ENCODE measurements around the gene COL27A1.

The COL27A1 gene

GRCh38 chr9:114341152-114341830 is 186.0 kb downstream of the COL27A1 start:
- Mint-ChIP-seq H3K27me3 (no peaks in the 10 kb centered on the region), H3K27ac (peak overlapping the region; percentile 66), H3K4me3 (no peak overlapping the region), H3K4me1 (peaks cover 19% of the 10 kb centered on the region), H3K36me3 (ENCODE audit: low read depth) (peaks cover 74% of the 10 kb centered on the region), H3K9me3 (no peaks in the 10 kb centered on the region)
- DNase-seq (no peak), ATAC-seq (no peak)

- Mint-ChIP-seq H3K4me1 (peaks cover 26% of the 10 kb centered on the region), H3K9me3 (no peaks in the 10 kb centered on the region), H3K4me3 (no peak overlapping the region), H3K36me3 (ENCODE audit: low read depth) (peaks cover 75% of the 10 kb centered on the region), H3K27me3 (no peaks in the 10 kb centered on the region), H3K27ac (peak overlapping the region; percentile 10)
- DNase-seq (no peak), ATAC-seq (no peak)
Measured at GRCh38 chr9:114341991-114342390, 186.7 kb downstream of the COL27A1 start.

- peaks cover 74% of the 10 kb centered on the region for H3K36me3 Mint-ChIP-seq (ENCODE audit: low read depth)
- no peak for ATAC-seq
Measured at GRCh38 chr9:114342755-114343440, 187.6 kb downstream of the COL27A1 start.

GRCh38 chr9:114343471-114344187 is 188.3 kb downstream of the COL27A1 start:
- ATAC-seq (no peak), DNase-seq (no peak)
- Mint-ChIP-seq H3K4me1 (peaks cover 41% of the 10 kb centered on the region), H3K27me3 (no peaks in the 10 kb centered on the region), H3K4me3 (no peak overlapping the region), H3K36me3 (ENCODE audit: low read depth) (peaks cover 78% of the 10 kb centered on the region), H3K27ac (peak overlapping the region; percentile 35), H3K9me3 (no peaks in the 10 kb centered on the region)

More at GRCh38 chr9:114342755-114343440, 187.6 kb downstream of the COL27A1 start:
- Mint-ChIP-seq H3K9me3 (no peaks in the 10 kb centered on the region), H3K27me3 (no peaks in the 10 kb centered on the region), H3K27ac (peak overlapping the region; percentile 23), H3K4me3 (no peak overlapping the region), H3K4me1 (peaks cover 34% of the 10 kb centered on the region)
- no peak for DNase-seq

GRCh38 chr9:114344188-114344566 is 188.8 kb downstream of the COL27A1 start:
- DNase-seq: no peak
- Mint-ChIP-seq H3K9me3 (no peaks in the 10 kb centered on the region), H3K36me3 (ENCODE audit: low read depth) (peaks cover 76% of the 10 kb centered on the region), H3K4me3 (no peak overlapping the region), H3K4me1 (peaks cover 42% of the 10 kb centered on the region), H3K27ac (peak overlapping the region; percentile 57), H3K27me3 (no peaks in the 10 kb centered on the region)
- no peak for ATAC-seq

- Mint-ChIP-seq H3K27me3 (no peaks in the 10 kb centered on the region), H3K4me1 (peaks cover 43% of the 10 kb centered on the region), H3K27ac (peak overlapping the region; percentile 57), H3K9me3 (no peaks in the 10 kb centered on the region), H3K4me3 (no peak overlapping the region), H3K36me3 (ENCODE audit: low read depth) (peaks cover 81% of the 10 kb centered on the region)
- DNase-seq (no peak), ATAC-seq (no peak)
Measured at GRCh38 chr9:114344692-114345091, 189.4 kb downstream of the COL27A1 start.

- Mint-ChIP-seq H3K4me3 (no peak overlapping the region), H3K4me1 (peaks cover 48% of the 10 kb centered on the region), H3K27me3 (no peaks in the 10 kb centered on the region), H3K36me3 (ENCODE audit: low read depth) (peaks cover 83% of the 10 kb centered on the region), H3K9me3 (no peaks in the 10 kb centered on the region), H3K27ac (peak overlapping the region; percentile 86)
- no peak for ATAC-seq
- DNase-seq: no peak
Measured at GRCh38 chr9:114345493-114346065, 190.2 kb downstream of the COL27A1 start.

- Mint-ChIP-seq H3K36me3 (ENCODE audit: low read depth) (peaks cover 83% of the 10 kb centered on the region), H3K4me1 (peaks cover 53% of the 10 kb centered on the region), H3K4me3 (no peak overlapping the region), H3K27me3 (no peaks in the 10 kb centered on the region), H3K27ac (peak overlapping the region; percentile 86), H3K9me3 (no peaks in the 10 kb centered on the region)
- ATAC-seq: no peak
- DNase-seq: no peak
Measured at GRCh38 chr9:114346146-114346545, 190.8 kb downstream of the COL27A1 start.

GRCh38 chr9:114347675-114348074 is 192.3 kb downstream of the COL27A1 start:
- H3K27me3 Mint-ChIP-seq: no peaks in the 10 kb centered on the region
- ATAC-seq (no peak), DNase-seq (no peak)
- peaks cover 80% of the 10 kb centered on the region for H3K36me3 Mint-ChIP-seq (ENCODE audit: low read depth)
- H3K9me3 Mint-ChIP-seq: no peaks in the 10 kb centered on the region
- peak overlapping the region; percentile 93 for H3K27ac Mint-ChIP-seq
- peaks cover 65% of the 10 kb centered on the region for H3K4me1 Mint-ChIP-seq
- no peak overlapping the region for H3K4me3 Mint-ChIP-seq

- peak overlapping the region; percentile 55 for H3K4me3 Mint-ChIP-seq
- DNase-seq (no peak), ATAC-seq (no peak)
- H3K9me3 Mint-ChIP-seq: no peaks in the 10 kb centered on the region
- H3K27me3 Mint-ChIP-seq: no peaks in the 10 kb centered on the region
- H3K27ac Mint-ChIP-seq: peak overlapping the region; percentile 93
- peaks cover 72% of the 10 kb centered on the region for H3K4me1 Mint-ChIP-seq
- H3K36me3 Mint-ChIP-seq (ENCODE audit: low read depth): peaks cover 80% of the 10 kb centered on the region
Measured at GRCh38 chr9:114348261-114348905, 193.0 kb downstream of the COL27A1 start.

- ATAC-seq (peak; percentile 96), DNase-seq (peak; percentile 93)
- Mint-ChIP-seq H3K27ac (peak overlapping the region; percentile 93), H3K4me3 (peak overlapping the region; percentile 55), H3K27me3 (no peaks in the 10 kb centered on the region), H3K36me3 (ENCODE audit: low read depth) (peaks cover 78% of the 10 kb centered on the region), H3K9me3 (no peaks in the 10 kb centered on the region), H3K4me1 (peaks cover 76% of the 10 kb centered on the region)
Measured at GRCh38 chr9:114348906-114349482, 193.7 kb downstream of the COL27A1 start.

- no peaks in the 10 kb centered on the region for H3K27me3 Mint-ChIP-seq
Measured at GRCh38 chr9:114349713-114350480, 194.6 kb downstream of the COL27A1 start.

GRCh38 chr9:114350636-114351401 is 195.5 kb downstream of the COL27A1 start:
- no peaks in the 10 kb centered on the region for H3K9me3 Mint-ChIP-seq
- peaks cover 71% of the 10 kb centered on the region for H3K36me3 Mint-ChIP-seq (ENCODE audit: low read depth)
- H3K27ac Mint-ChIP-seq: peak overlapping the region; percentile 93
- DNase-seq (no peak), ATAC-seq (no peak)
- peaks cover 77% of the 10 kb centered on the region for H3K4me1 Mint-ChIP-seq
- no peak overlapping the region for H3K4me3 Mint-ChIP-seq
- no peaks in the 10 kb centered on the region for H3K27me3 Mint-ChIP-seq

More at GRCh38 chr9:114349713-114350480, 194.6 kb downstream of the COL27A1 start:
- DNase-seq (no peak), ATAC-seq (no peak)
- Mint-ChIP-seq H3K4me1 (peaks cover 79% of the 10 kb centered on the region), H3K4me3 (peak overlapping the region; percentile 55), H3K36me3 (ENCODE audit: low read depth) (peaks cover 74% of the 10 kb centered on the region), H3K9me3 (no peaks in the 10 kb centered on the region), H3K27ac (peak overlapping the region; percentile 93)
